Effector memory CD4-positive, alpha-beta T cell (primary cell): Measurements from ENCODE around the gene DPP6.

ENCODE experiments used
- DNase-seq, 3 donors: peaks; one replicate each; pipeline ENCODE4 v3.0.0-alpha.2; 2020
- H3K27ac ChIP-seq: 2 replicates; pipeline ENCODE4 v1.7.0; 2013; ENCODE audit warnings: mild to moderate bottlenecking, low read length, moderate library complexity; ENCODE audit not compliant: insufficient read depth, poor library complexity, severe bottlenecking
- H3K27me3 ChIP-seq: replicated peaks from 2 replicates; pipeline ENCODE4 v1.7.0; 2013; ENCODE audit warnings: mild to moderate bottlenecking, low read length; ENCODE audit not compliant: insufficient read depth, control insufficient read depth, poor library complexity, severe bottlenecking
- H3K36me3 ChIP-seq: 2 replicates; pipeline ENCODE4 v1.7.0; 2013; ENCODE audit warnings: mild to moderate bottlenecking, low read length, moderate library complexity; ENCODE audit not compliant: control insufficient read depth, insufficient read depth
- H3K4me1 ChIP-seq: 2 replicates; pipeline ENCODE4 v1.7.0; 2013; ENCODE audit warnings: low read length, mild to moderate bottlenecking; ENCODE audit not compliant: control insufficient read depth, insufficient read depth, poor library complexity, severe bottlenecking
- H3K4me3 ChIP-seq: 2 replicates; pipeline ENCODE4 v1.7.0; 2013; ENCODE audit warnings: low read length, low read depth, mild to moderate bottlenecking; ENCODE audit not compliant: insufficient read depth, poor library complexity, severe bottlenecking
- H3K9me3 ChIP-seq: 2 replicates; pipeline ENCODE4 v1.7.0; 2013; ENCODE audit warnings: mild to moderate bottlenecking, low read length, moderate library complexity; ENCODE audit not compliant: control insufficient read depth

Gene DPP6

DNA sequence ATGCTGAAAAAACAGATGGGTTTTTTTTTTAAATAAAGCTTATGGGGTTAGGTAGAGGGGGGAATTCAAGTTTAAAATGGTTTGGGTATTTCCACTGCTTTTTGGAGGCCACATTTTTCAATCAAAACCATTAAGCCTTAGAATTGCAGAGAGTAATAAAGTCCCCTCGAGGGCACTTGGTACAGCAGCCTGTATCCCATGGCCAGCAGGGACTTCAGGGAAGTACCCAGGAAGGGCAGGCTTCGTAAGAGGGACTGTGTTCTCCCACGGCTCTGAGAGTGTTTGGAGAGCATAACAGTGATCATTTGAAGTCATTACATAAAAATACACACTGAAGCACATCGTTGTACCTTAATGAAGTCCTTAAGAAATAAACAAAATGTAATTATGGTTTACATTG lies 432.7 kb downstream of the DPP6 start:
- Histone ChIP-seq H3K9me3 (no peaks in the 10 kb centered on the region), H3K36me3 (no peaks in the 10 kb centered on the region), H3K4me3 (no peak overlapping the region)

DNA sequence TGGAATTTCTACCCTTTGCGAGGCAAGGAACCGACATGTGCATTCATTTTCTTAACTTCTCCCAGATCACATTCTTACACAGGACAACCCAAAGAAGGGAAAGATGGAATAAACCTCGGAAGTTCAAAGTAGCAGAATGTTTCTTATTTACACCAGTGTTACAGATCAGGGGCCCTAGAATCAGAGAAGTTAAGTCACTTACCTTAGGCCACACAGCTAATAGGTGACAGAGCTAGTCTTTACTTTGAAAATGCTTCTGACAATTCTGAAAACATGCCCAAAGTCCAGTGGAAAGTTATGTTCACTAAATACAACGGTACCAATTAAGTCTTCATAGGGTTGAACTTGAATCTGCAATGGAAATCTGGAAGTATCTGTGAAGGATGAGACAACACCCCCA lies 437.7 kb downstream of the DPP6 start:
- Histone ChIP-seq H3K36me3 (no peaks in the 10 kb centered on the region), H3K27ac (no peak overlapping the region), H3K27me3 (no peaks in the 10 kb centered on the region), H3K4me3 (no peak overlapping the region), H3K9me3 (no peaks in the 10 kb centered on the region), H3K4me1 (no peaks in the 10 kb centered on the region)
- DNase-seq = no peak

More for the DNA sequence above, 432.7 kb downstream of the DPP6 start:
- Histone ChIP-seq H3K27ac (no peak overlapping the region), H3K4me1 (no peaks in the 10 kb centered on the region), H3K27me3 (no peaks in the 10 kb centered on the region)
- DNase-seq = no peak

DNA sequence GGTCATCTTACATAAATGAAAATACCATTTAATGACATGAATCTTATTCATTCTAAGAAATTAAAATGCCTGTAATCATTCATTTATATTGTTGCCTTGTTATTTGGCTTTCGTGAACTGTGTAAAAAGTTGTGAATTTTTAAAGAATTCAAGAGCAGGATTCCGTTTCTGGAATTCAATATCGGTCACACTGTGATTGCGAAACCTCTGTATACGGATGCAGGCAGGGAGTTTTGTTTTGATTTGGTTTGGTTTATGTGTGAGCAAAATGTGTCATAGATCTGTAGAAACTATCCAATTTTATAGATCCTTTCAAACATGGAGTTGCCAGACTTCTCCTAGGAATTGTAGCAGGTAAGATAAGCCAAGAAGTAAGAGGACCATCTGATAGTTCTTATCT lies 441.4 kb downstream of the DPP6 start:
- no peak overlapping the region for H3K27ac ChIP-seq
- H3K36me3 ChIP-seq = no peaks in the 10 kb centered on the region
- H3K9me3 ChIP-seq = no peaks in the 10 kb centered on the region
- no peak for DNase-seq
- H3K4me1 ChIP-seq = no peaks in the 10 kb centered on the region
- no peaks in the 10 kb centered on the region for H3K27me3 ChIP-seq
- no peak overlapping the region for H3K4me3 ChIP-seq

DNA sequence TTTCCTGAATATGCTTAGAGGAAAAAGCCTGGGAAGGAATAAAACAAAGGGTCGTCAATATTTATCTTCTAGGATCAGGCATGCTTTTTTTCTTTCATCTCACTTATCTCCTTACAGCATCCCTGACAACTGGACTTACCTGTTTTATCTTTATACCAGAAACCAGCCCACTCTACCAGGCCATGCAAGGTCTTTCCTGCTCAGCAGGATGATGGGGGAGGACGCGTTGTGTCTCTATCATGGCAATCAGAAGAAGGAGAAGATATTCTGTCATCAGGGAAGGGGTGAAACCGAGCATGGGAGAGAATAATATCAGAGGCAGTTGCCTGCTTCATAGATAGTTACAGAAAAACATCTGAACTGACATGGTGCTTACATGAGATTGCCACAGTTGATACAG lies 445.6 kb downstream of the DPP6 start:
- Histone ChIP-seq H3K4me1 (no peaks in the 10 kb centered on the region), H3K9me3 (no peaks in the 10 kb centered on the region), H3K27me3 (no peaks in the 10 kb centered on the region), H3K4me3 (no peak overlapping the region), H3K36me3 (no peaks in the 10 kb centered on the region), H3K27ac (no peak overlapping the region)
- DNase-seq = no peak

DNA sequence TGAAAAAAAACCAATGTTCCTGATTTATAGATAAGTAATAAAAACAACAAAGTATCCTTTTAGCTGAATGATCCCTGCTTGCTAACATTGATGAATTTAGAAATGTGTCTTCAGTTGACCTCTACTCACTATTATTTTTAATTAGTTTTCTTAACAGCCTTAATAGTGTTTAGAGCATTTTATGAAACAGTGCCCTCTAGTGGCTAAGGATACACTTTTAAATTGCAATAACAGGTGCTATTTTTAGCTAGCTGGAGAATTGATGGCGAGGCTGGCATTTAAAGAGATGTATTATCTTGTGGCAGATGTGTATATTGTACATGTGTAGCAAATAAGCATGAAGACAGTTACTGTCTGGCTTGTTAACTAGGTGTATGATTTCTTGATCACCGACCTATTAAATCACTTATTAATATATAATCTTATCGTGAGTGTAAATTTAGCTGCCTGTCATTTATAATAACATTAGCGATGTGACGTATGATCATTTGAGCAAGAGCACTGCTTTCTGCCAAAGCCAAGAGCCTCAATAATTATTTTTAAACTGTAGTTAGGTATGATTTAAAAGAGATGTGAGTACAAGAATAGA lies 451.9 kb downstream of the DPP6 start:
- no peaks in the 10 kb centered on the region for H3K27me3 ChIP-seq
- H3K36me3 ChIP-seq = no peaks in the 10 kb centered on the region
- H3K9me3 ChIP-seq = no peaks in the 10 kb centered on the region
- no peak overlapping the region for H3K27ac ChIP-seq
- H3K4me1 ChIP-seq = no peaks in the 10 kb centered on the region
- no peak for DNase-seq
- H3K4me3 ChIP-seq = no peak overlapping the region

DNA sequence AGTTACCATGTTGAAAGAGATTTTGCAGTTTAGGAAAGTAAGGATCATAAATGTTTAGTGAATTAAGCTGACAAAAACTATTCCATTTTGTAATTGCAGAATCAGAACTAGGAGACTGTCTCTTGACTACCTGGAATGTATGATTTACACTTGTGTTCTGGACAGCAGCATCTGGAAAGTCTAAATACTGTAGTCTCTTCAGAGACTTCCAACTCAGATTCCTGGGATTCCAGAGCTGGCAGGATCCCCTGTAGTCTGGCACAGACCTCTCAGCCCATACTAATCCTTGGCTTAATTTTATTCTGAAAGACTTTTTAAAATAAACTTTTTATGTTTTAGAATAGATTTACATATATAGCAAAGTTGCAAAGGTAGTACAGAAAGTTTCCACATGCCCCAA lies 452.7 kb downstream of the DPP6 start:
- Histone ChIP-seq H3K36me3 (no peaks in the 10 kb centered on the region), H3K4me3 (no peak overlapping the region), H3K9me3 (no peaks in the 10 kb centered on the region), H3K4me1 (no peaks in the 10 kb centered on the region), H3K27ac (no peak overlapping the region), H3K27me3 (no peaks in the 10 kb centered on the region)
- DNase-seq = no peak

DNA sequence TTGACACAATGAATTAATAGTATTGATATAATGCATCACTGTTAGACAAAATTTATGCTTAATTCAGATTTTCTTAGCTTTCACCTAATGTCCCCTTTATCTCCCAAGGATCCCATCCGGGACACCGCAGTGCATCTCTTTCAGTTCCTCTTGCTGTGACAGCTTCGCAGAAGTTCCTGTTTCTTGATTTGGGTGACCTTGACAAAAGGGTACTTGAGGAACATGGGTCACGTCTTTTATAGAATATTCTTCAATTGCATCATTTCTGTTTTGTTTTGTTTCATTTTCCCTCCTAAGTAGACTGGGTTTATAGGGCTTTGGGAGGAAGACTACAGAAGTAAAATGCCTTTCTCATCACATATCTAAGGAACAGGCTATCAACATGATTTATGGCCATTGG lies 453.2 kb downstream of the DPP6 start:
- Histone ChIP-seq H3K27ac (no peak overlapping the region), H3K36me3 (no peaks in the 10 kb centered on the region), H3K9me3 (no peaks in the 10 kb centered on the region), H3K4me3 (no peak overlapping the region), H3K4me1 (no peaks in the 10 kb centered on the region), H3K27me3 (no peaks in the 10 kb centered on the region)
- no peak for DNase-seq

DNA sequence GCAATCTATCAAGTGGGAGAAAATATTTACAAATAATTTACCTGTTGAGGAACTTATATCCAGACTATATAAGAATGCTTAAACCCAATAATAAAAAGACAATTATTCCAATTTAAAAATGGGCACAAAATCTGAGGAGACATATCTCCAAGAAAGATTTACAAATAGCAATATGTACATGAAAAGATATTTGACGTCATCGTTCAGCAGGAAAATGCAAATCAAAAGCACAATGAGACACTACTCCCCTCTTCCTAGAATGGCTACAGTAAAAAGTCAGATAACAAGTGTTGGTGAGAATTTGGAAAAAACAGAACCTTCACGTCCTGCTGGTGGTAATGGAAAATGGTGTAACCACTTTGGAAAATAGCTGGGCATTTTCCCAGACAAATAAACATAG lies 457.0 kb downstream of the DPP6 start:
- Histone ChIP-seq H3K27me3 (no peaks in the 10 kb centered on the region), H3K9me3 (no peaks in the 10 kb centered on the region), H3K4me3 (no peak overlapping the region), H3K36me3 (no peaks in the 10 kb centered on the region), H3K27ac (no peak overlapping the region), H3K4me1 (no peaks in the 10 kb centered on the region)
- DNase-seq = no peak

DNA sequence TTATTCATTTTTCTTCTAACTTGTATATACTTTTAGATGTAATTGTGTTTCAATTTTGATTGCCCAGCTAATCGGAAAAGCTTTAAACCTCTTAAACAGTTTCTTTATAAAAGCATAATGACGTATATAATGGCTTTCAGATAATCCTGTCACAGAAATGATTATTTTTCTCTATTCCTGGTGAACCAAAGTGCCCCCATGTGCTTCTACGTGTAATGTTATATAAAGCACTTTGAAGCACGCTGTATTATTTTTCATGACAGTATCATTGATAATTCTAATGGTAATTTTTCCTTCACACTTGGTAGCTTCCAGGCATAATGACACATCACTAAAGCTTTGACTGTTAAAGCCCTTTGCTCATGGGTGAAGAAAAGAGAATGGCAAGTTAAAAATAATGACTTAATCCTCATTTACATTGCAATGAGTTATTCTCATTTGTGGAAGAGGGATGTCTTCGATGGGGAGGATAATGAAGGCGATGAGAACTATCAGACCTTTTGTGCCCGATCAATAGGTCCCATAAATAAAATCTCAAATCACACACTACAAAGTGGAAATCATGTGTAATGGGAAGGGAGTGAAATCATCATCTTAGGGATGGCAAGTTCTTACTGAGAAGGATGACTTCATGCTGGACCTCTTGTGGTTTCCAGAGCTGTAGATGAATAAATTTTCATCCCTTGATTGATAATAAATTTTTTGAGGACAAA lies 460.1 kb downstream of the DPP6 start:
- Histone ChIP-seq H3K36me3 (no peaks in the 10 kb centered on the region), H3K27ac (no peak overlapping the region), H3K4me1 (no peaks in the 10 kb centered on the region), H3K4me3 (no peak overlapping the region), H3K9me3 (no peaks in the 10 kb centered on the region), H3K27me3 (no peaks in the 10 kb centered on the region)
- DNase-seq = no peak

DNA sequence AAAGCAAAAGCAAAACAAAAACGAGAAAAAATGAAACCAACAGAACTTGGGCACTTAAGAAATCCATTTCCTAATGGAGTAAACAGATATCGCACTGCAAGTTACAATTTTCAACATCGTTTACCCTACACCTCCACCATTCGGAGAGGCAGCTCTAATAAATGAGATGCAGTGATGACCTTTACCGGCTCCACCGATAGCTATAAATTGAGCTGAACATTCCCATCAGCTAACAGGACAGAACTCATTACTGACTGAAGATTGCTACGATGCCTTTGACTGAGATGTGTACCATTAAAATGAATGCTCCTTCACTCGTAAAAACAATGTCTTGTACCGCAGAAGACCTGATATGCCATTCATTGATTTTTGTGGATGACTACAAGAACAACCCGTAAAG lies 465.6 kb downstream of the DPP6 start:
- H3K27ac ChIP-seq = no peak overlapping the region
- H3K27me3 ChIP-seq = no peaks in the 10 kb centered on the region
- H3K9me3 ChIP-seq = no peaks in the 10 kb centered on the region

More for the DNA sequence above, 465.6 kb downstream of the DPP6 start:
- Histone ChIP-seq H3K4me3 (no peak overlapping the region), H3K36me3 (no peaks in the 10 kb centered on the region), H3K4me1 (no peaks in the 10 kb centered on the region)
- DNase-seq = no peak
